SK-N-MC (cell line): ENCODE results near the gene HBD.

Source experiments
- EZH2 ChIP-seq: fragments of 200-600 bp; sonication (generic); IDR thresholded peaks from one replicate; pipeline ENCODE4 v1.6.1; 2017; ENCODE audit warnings: antibody characterized with exemption
- FOXP2 ChIP-seq: optimal IDR thresholded peaks from 2 replicates; pipeline ENCODE3; 2011; ENCODE audit warnings: mild to moderate bottlenecking, moderate library complexity; ENCODE audit not compliant: insufficient read depth; ENCODE audit errors: extremely low read length, control extremely low read depth
- POLR2AphosphoS5 ChIP-seq: IDR thresholded peaks from 2 replicates; pipeline ENCODE4 v1.6.1; 2012; ENCODE audit warnings: mild to moderate bottlenecking, low read depth, low read length, borderline replicate concordance

DNA sequence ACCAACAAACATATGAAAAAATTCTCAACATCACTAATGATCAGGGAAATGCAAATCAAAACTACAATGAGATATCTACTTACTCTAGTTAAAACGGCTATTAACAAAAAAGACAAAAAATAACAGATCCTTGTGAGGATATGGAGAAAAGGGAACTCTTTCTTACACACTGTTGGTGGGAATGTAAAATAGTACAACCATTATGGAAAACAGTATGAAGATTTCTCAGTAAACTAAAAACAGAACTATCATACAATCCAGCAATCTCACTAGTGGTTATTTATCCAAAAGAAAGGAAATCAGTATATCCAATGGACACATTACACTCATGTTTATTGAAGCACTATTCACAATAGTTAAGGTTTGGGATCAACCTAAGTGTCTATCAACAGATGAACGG lies 31.5 kb upstream of the HBD start:
- no peak for TF ChIP-seq POLR2AphosphoS5
- no peak for TF ChIP-seq EZH2
- no peak for TF ChIP-seq FOXP2
